Measurements from ENCODE around the gene RAP2B.
A peak's percentile ranks its signal among the peaks of the same experiment; 100 is the strongest.

The RAP2B gene

GRCh38 chr3:153160451-153161137, 1.4 kb upstream of the RAP2B start:
- peak; percentile 72 for DNase-seq (ENCODE audit: low read depth, low spot score)

- DNase-seq (ENCODE audit: low read depth, low spot score): peak; percentile 99
Measured at GRCh38 chr3:153161138-153161713, 800 bp upstream of the RAP2B start.

DNA sequence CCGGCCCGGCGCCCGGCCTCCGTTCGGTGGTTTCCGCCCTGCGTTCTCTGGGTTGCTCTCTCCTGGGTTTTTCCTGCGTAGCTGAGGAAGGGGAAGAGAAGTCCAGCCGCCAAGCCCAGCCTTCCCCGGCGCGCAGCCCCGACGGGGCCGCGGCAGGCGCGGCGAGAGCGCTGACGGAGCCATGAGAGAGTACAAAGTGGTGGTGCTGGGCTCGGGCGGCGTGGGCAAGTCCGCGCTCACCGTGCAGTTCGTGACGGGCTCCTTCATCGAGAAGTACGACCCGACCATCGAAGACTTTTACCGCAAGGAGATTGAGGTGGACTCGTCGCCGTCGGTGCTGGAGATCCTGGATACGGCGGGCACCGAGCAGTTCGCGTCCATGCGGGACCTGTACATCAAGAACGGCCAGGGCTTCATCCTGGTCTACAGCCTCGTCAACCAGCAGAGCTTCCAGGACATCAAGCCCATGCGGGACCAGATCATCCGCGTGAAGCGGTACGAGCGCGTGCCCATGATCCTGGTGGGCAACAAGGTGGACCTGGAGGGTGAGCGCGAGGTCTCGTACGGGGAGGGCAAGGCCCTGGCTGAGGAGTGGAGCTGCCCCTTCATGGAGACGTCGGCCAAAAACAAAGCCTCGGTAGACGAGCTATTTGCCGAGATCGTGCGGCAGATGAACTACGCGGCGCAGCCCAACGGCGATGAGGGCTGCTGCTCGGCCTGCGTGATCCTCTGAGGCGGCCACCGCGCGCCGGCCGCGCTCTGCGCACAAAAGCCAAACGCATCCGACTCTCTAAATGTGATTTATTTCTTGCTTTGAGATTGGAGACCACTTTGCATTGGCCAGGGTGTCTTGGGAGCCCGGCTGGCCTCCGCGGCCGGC, 727 bp downstream of the RAP2B start:
- no peak for DNase-seq (ENCODE audit: low read depth, low spot score)

GRCh38 chr3:153163393-153163724, 1.3 kb downstream of the RAP2B start:
- DNase-seq (ENCODE audit: low read depth, low spot score): no peak

DNA sequence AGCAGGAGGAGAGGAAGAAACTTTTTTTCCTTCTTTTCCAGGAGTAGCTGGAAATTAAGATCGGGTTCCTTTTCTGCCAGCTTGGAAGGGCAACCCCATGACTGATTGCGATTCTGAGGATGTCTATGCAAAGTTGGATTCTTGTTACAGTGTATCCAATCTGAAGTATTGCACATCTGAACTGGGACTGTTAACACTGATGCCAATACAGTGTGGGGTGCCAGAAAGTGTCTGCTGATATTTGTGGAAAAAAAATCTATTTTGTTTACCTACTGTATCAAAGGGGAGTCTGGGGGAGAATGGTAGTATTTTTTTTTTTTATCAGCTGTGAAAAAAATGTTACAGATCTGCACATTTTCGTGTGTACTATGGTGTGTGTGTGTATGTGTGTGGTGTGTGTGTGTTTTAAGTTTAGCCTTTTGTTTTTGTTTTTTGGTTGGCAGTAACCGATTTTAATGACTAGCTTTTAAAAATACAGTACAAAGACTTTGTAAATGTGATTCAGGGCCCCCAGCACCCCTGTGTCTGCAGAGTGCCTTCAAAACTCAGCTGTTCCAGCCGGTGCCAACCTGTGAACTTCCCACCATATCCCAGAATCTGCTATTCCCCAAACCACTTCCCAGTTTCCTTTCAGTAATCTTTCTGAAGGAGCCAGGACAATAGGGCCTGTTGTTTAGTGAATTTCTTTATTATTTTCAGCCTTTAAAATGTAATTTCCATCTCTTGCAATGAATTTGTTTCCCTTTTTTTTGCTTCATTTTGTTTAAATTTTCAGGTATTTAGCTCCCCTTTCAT, 1.9 kb downstream of the RAP2B start:
- no peak for DNase-seq (ENCODE audit: low read depth, low spot score)

DNA sequence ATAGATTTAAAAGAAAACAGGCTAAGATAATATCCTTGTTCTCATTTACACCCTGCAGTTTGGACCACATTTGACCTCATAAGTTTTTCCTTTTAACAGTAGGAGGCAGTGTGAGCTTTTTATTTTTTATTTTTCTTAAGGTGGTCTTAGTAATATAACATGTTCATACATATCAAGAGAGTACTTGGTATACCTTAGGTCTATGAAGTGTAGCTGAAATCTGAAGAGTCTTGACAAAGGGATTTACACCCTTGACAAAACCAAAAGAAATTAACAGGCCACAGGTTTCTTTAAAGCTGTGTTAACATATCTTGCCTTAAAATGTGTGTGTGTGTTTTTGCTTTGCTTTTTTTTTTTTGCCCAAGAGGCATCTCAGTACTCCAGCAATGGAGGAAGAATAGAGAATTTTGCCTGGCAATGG, 3.2 kb downstream of the RAP2B start:
- no peak for DNase-seq (ENCODE audit: low read depth, low spot score)

DNA sequence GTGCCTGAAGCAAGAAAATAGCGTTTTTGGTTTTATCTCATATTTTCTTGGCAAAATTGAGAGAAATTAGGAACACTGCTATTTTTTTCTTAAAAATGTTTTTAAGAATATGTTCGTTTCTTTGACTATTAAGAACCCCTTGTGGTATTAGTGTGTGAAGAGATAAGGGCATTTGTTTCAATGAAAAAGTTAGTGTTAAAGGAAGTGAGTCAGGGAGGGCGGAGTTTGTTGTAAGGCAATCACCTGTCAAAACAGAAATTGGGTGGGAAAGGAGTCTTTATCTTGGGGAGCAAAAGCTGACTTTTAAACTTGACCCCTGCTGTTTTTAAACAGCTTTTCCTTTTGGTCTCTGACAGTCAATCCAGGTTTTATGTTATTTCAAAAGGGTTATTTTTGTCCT, 4.2 kb downstream of the RAP2B start:
- DNase-seq (ENCODE audit: low read depth, low spot score): no peak

GRCh38 chr3:153166796-153167195, 4.8 kb downstream of the RAP2B start:
- no peak for DNase-seq (ENCODE audit: low read depth, low spot score)

GRCh38 chr3:153169793-153170383, 7.9 kb downstream of the RAP2B start:
- no peak for DNase-seq (ENCODE audit: low read depth, low spot score)

GRCh38 chr3:153171256-153171655, 9.2 kb downstream of the RAP2B start:
- DNase-seq (ENCODE audit: low read depth, low spot score): no peak

GRCh38 chr3:153171918-153172317, 9.9 kb downstream of the RAP2B start:
- DNase-seq (ENCODE audit: low read depth, low spot score): no peak

DNA sequence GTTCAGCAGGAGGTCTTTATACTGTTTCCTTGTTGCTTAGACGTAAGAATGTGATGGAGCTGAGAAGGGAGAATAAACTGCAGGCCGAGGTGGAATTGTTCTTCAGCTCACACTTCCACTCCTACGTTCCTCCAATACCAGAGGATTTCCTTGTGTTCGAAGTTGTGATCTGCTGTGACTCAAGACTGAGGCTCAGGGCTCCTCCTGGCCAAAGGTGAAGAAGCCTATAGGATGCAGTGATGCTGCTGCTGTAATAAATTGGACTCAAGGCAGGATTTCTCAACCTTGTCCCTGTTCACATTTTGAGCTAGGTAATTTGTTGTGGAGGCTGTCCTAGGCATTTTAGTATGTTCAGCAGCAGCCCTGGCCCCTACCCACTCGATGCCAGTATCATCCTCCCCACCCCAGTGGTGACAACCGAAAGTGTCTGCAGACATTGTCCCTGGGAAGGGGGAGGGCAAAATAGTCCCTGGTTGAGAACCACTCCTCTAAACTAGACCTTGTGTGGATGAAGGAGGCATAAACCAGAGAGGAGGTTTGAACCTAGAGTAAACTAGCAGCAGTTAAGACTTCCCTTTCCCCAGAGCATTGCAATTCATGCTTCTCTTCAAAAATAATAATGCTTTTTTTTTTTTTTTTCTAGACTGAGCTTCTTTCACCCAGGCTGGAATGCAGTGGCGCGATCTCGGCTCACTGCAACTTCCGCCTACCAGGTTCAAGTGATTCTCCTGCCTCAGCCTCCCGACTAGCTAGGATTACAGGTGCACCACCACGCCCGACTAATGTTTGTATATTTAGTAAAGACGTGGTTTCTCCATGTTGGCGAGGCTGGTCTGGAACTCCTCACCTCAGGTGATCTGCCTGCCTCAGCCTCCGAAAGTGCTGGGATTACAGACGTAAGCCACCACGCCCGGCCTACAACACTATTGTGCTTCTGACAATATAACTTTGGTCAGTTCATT, 11.1 kb downstream of the RAP2B start:
- no peak for DNase-seq (ENCODE audit: low read depth, low spot score)

DNA sequence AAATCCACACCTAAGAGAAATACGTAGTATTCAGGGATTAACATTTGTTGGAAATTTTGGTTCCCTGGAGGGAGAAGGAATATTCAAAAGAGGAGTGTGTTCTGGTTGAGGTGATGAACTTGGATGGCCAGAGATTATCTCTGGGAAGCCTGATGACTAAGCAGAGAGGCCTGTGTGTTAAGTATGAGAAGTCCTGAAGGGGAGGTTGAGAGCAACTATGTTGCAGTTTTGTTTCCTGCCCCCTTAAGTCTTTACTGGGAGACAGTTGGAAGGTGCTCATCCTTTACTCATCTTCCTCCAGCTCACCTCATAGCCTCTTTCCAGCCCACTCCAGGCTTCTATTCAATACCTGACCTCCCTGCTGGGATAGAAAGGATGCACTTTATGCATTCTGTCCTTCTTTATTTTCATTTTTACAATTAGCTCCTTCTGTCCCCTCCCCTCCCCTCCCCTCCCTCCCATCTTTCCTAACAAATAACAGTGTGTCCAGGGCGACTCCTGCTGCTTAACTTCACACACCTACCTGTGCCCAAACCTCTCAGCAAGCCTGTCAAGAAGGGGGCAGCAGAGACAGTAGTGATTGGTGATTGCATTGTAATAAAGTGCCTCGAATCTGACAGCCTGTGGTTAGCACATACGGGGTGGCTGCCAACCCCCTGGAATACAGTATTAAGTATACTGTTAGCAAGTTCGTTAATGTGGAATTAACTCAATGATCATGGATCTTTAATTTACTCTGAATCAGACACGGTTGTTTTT, 11.9 kb downstream of the RAP2B start:
- DNase-seq (ENCODE audit: low read depth, low spot score): no peak

- DNase-seq (ENCODE audit: low read depth, low spot score): no peak
Measured at GRCh38 chr3:153176197-153176596, 14.2 kb downstream of the RAP2B start.

DNA sequence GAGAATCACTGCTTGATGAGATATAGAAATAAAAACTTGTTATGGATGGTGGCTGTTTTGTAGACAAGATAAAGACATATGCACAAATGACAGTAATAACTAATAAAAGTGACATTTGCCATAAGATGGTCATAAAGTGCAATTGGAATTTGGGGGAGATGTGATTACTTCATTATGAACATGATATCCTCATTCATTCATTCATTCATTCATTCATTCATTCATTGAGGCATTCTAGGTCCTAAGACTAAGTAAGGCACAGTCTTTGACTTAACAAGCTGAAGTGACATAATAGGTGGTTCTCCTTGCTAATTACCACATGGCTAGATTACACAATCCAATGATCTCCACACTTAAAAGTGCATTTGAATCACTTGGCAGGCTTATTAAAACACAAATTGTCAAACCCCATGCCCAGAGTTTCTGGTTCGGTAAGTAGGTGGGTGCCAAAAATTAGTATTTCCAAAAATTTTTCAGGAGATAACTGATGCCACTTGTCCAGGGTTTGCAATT, 18.9 kb downstream of the RAP2B start:
- no peak for DNase-seq (ENCODE audit: low read depth, low spot score)

- DNase-seq (ENCODE audit: low read depth, low spot score): no peak
Measured at GRCh38 chr3:153182501-153183293, 20.7 kb downstream of the RAP2B start.

DNA sequence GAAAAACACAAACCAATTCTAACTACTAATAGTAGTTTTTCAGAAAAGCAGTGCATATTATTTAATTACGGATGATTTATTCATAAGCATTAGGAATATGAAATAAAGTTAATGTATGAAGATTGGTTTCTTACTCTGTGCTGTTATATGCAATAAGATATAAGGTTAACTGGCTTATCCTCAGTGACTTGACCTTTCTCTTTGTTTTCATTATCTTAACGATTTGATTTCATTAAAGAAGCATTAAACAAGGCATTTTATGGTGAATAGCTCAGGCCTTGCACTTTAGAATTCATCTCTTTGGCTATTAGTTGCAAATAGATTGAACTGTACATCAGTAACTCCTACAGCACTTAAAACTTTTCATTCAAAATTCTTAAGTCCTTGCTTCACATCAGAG, 28.9 kb downstream of the RAP2B start:
- no peak for DNase-seq (ENCODE audit: low read depth, low spot score)

GRCh38 chr3:153192327-153192726, 30.3 kb downstream of the RAP2B start:
- no peak for DNase-seq (ENCODE audit: low read depth, low spot score)

All from smooth muscle cell of the brain vasculature (primary cell).